Endothelial cell of coronary artery (primary cell): ENCODE results near the gene ACAA2. TPM values are rescaled to one million over a fixed set of nuclear protein-coding genes. Genes with fewer than 3 reads are reported as not detected.

Experiments
- total RNA-seq: library from RNA; depleted of rRNA; stranded (reverse); fragments of >200 nt; gene quantifications from 2 replicates; pipeline ENCODE4 v1.2.3, GENCODE V29; 2014

ACAA2 gene, protein sequence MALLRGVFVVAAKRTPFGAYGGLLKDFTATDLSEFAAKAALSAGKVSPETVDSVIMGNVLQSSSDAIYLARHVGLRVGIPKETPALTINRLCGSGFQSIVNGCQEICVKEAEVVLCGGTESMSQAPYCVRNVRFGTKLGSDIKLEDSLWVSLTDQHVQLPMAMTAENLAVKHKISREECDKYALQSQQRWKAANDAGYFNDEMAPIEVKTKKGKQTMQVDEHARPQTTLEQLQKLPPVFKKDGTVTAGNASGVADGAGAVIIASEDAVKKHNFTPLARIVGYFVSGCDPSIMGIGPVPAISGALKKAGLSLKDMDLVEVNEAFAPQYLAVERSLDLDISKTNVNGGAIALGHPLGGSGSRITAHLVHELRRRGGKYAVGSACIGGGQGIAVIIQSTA
- total RNA-seq: 60.9 and 64.0 TPM in 2 replicates

DNA sequence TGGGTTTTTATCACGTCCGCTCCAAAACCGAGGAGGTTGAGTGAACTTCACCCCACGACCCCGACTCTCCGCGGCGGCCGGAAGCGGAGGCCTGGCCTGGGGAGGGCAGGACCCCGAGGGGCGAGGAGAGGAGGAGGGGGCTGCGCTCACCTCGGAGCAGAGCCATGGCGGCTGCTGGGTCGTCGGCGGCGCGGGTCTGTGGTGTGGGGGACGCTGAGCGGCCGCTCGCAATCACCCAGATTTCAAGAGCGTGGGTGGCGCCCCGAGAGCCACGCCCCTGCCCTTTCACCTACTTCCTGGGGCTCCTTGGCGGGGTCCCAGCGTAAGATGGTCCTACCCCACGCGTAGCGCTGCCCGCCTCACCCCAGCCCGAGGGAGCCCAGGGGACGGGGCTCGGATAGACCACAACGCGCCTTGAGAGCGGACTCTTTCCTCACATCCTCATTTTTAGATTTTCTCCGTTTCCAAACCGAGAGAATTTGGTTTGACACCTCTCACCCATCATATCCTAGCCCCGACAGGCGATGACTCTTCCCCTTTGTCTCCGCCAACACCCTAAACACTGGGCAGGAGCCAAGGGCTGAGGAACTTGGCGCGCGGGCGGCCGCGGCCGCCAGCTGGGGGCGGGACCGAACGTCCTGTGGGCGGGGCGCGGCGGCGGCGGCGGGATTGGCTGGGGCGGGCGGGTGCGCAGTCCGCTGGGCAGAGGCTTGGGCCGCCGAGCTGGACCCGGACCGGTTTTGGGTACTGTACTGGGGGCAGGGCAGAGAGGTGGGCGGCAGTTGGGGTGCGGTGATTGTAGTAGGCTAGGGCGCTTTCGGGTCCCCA, at the start of gene ACAA2:
Gene ACAA2 (minus strand): TSS at position 215 of the 828 bp plus-strand sequence. CDS start 49 bp downstream, at position 166.

